GM19455 (cell line): ENCODE results near the gene ITPK1.

Experiments
- ATAC-seq: cut with Tn5 transposase; IDR thresholded peaks from one replicate; pipeline ENCODE4 v1.9.1; 2021; ENCODE audit not compliant: unreplicated experiment

The ITPK1 gene

DNA sequence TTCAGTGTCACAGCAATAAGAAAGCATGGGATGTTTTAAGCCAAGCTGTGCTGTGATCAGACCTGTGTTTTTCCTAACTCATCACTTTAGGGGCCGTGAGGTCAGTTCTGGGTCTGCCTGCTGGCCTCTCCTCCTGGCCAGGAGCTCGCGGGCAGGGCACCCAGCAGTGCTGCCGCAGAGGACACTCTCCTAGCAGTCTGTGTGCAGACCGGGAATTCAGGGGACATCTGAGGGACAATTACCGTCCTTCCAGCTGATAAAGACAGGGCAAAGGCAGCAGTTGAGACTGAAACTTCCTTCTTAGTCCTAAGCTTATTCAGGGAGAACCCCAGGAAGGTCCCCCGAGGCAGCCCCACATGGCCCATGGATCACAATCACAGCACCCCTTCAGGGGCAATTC is 103.2 kb downstream of the ITPK1 start:
- no peak for ATAC-seq

DNA sequence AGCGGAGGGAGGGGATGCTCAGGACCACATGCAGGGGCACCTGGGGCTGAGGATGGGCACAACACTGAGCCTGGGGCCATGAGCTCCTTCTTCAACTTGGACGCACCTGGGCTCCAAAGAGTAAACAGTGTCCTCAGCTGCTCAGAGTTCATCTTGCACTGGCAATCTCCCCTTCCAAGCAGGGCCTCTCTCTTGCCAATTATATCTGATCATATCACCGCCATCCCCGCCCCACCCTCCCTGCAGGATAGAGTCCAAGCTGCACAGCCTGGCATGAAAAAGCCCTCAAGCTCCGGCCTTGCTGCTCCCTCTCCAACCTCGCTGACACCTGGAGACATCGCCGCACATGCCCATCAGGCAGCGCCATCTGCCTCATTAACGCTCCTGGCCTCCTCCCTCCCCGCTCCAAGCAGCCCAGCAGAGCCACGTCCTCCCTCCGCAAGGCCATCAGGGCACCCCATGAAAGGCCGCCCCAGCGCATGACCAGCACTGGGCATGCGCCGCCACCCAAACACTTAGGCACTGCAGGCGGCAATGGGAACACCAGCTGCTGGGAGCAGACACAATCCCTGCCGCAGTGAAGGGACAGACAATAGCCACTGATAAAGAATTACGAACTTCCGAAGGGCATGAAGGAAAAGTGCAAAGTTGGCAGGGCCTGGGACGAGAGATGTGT is 103.9 kb downstream of the ITPK1 start:
- no peak for ATAC-seq

GRCh38 chr14:93011141-93011529 is 104.6 kb downstream of the ITPK1 start:
- no peak for ATAC-seq

- ATAC-seq = no peak
Observed at GRCh38 chr14:93010522-93011140, 105.1 kb downstream of the ITPK1 start.

DNA sequence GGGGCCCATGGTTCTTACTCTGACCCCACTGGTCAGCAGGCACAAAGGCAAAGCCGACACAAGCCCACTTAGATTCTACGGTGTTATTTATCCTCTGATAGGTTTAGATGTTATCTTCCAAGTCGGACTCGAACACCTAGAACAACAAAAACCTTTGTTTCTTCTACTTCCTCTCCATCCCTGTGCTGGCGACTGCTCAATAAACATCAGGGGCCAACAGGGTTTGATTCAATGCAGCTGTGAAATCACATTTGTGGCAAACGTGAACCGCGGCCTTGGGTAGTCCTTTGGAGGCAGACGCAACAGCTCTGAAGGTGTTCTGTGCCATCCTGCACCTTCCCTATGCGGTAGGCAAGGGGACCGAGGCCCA is 105.6 kb downstream of the ITPK1 start:
- no peak for ATAC-seq

DNA sequence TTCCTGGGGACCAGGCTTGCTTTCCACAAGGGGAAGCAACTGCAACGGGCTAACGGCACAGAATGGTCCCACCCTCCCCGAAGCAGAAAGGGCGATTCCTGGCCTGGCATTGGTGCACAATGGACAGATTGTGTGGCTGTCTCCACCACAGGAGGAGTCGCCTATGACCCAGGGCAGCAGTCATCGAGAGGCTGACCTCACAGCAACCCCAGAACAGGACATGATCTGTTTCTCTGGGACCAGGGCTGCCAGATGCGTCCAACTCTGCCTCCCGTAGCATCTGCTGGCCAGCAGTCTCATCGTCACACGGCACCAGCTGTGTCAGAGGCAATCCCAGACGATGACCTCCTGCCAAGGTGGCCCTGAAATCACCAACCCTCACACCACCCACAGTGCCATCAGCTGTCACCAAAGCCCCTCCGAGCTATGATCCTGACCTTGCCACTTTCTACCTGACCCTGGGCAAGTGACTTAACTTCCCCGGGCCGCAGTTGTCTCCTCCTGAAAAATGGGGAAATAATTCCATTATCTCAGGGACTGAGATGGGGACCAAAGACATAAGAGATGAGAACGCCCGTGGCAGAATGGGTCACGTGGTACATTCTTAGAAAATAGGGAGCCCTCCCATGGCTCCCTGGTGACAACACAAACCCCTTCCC is 106.1 kb downstream of the ITPK1 start:
- no peak for ATAC-seq

GRCh38 chr14:93008381-93008780 is 107.3 kb downstream of the ITPK1 start:
- no peak for ATAC-seq

DNA sequence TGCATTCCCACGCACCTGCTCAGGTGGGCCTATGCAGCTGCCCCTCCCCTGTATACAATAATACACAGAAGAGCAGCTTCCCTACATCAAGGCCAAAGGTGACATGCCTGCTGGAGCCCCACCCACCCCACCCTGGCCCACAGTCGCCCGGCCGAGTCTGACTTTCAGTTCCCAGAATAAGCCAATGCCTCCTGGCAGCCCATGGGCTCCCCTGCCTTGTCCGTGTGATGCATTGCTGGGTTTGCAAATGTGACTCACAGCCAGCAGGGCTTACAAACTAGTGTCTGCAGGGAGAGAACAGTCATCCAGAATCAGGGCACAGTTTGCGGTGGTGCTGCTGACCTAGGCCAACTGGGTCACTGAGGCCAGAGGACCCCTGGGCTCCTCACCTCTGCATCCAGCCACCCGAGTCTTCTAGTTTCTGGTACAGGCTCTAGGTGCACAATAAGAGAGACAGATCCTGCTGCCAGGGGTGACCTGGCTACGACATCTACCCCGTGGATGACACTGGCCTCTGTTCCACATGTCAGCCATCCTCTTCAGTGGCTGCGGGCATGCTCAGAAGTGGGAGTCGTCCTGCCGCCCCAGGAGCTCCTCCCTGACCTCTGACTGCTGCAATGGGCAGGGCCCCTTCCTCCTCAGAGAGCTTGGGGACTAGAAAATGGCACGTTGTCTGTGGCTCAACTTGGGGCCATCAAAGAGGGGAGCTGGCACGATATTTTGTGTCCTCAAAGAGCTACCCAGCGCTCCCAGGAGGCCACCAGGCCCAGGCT is 108.3 kb downstream of the ITPK1 start:
- no peak for ATAC-seq

GRCh38 chr14:93006567-93007051 is 109.1 kb downstream of the ITPK1 start:
- no peak for ATAC-seq

DNA sequence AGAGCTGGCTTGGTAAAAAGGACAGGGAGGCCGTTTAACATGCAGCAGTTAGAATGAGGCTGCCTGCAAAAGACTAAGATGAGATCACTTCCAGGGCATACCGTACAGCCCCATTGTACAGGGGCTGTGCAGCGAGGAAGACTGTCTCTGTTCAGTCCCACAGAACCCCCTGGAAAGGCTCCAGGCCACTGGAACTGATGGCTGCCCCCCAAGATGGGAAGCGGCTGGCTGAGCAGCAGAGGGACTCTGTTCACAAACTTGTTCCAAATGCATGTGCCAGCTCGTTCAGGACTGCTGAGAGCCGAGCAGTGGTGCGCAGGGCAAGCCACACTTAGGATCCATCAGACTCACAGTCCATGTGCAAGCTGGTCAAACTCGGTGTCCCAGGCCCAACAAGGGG is 109.9 kb downstream of the ITPK1 start:
- ATAC-seq = no peak

GRCh38 chr14:93005135-93005813 is 110.5 kb downstream of the ITPK1 start:
- ATAC-seq = no peak

GRCh38 chr14:93004699-93005082 is 111.0 kb downstream of the ITPK1 start:
- ATAC-seq = no peak

DNA sequence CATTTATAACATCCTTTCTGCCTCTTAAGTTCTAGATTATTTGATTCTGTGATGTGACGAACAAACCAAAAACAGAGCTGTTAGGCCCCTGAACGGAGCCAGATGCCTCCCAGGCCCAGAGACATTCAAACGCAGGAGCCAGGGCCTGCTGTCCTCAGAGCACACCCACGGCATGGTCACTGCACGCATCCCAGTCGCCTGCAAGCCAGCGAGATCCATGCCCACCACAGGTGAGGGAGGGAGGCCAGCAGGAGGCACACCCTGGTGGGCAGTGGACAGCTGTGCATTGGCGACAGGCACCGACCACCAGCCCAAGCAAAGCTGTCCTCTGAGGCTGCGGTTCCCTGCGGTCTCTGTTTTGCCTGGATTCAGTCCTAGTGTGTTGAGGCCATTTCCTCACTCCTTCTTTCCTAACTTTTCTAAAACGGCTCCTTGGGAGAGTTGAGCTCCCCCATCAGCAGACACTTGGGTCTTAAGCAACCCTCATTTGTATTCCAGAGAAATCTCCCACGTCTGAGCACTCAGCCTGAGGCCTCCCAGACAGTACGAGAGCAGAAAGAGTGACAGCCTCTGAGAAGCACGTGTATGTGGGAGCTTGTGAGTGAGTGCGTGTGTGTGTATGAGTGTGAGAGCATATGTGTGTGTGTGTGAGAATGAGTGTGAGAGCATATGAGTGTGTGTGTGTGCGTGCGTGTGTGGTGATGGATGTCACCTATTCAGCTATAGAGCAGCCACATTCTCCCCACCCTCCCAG is 111.6 kb downstream of the ITPK1 start:
- no peak for ATAC-seq

GRCh38 chr14:93002851-93003298 is 112.8 kb downstream of the ITPK1 start:
- no peak for ATAC-seq

- ATAC-seq = no peak
Observed at GRCh38 chr14:93002049-93002448, 113.7 kb downstream of the ITPK1 start.

- no peak for ATAC-seq
Observed at GRCh38 chr14:92998946-92999345, 116.8 kb downstream of the ITPK1 start.

- ATAC-seq = no peak
Observed at GRCh38 chr14:92997343-92998061, 118.2 kb downstream of the ITPK1 start.

GRCh38 chr14:92995620-92996019 is 120.1 kb downstream of the ITPK1 start:
- no peak for ATAC-seq

GRCh38 chr14:92994942-92995341 is 120.8 kb downstream of the ITPK1 start:
- no peak for ATAC-seq
